ENCODE results near the gene MINK1. TPM values are rescaled to one million over a fixed set of nuclear protein-coding genes. Genes with fewer than 3 reads are reported as not detected.
A peak's percentile ranks its signal among the peaks of the same experiment; 100 is the strongest.

MINK1 gene
- total RNA-seq, 1 donor from 2014 or later: 18.4 TPM

- no peak for DNase-seq
Measured at GRCh38 chr17:4872786-4873185, 39.6 kb downstream of the MINK1 start.

DNA sequence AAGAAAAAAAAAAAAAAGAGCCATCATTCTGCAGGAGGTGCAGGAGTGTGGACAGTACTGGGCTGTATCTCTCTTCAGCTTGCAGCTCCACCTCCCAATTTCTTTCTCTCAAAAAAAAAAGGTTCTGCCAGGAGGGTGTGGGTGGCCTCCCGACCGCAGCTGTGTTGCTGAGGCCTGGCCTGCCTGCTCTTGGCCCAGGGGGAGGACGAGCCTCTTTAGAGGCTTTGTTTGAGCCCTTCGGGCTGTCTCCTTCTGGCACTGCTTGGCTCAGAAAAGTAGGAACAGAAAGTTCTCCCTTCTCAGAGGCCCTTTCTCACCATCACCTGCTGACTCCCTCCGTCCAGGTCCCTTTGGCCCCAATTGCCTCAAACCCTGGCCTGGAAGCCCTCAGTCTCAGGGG lies 43.9 kb downstream of the MINK1 start:
- DNase-seq: peak; percentile 23

DNA sequence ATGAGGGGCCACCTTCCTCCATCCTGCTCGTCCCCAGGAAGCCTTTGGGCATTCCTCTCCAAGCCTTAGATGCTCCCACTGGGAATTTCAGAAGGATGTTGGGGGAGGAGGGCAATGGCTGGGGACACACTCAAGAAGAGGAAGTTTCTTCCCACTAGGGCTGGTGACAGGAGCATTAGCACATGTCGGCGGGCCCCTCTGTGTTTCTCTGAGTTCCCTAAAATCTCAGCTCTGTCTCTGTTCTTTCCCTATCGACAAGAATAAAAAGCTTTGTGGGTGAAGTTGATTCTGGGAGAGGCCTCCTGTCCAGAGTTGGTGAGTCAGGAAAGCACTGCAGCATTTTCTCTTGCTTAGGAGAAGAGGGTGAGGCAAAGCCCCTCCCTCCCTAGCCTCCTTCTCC lies 46.5 kb downstream of the MINK1 start:
- no peak for DNase-seq

- DNase-seq: no peak
Measured at GRCh38 chr17:4880857-4881256, 47.7 kb downstream of the MINK1 start.

- DNase-seq: no peak
Measured at GRCh38 chr17:4881761-4882555, 48.8 kb downstream of the MINK1 start.

- no peak for DNase-seq
Measured at GRCh38 chr17:4884489-4884888, 51.3 kb downstream of the MINK1 start.

GRCh38 chr17:4886830-4887229 lies 53.7 kb downstream of the MINK1 start:
- DNase-seq: no peak

DNA sequence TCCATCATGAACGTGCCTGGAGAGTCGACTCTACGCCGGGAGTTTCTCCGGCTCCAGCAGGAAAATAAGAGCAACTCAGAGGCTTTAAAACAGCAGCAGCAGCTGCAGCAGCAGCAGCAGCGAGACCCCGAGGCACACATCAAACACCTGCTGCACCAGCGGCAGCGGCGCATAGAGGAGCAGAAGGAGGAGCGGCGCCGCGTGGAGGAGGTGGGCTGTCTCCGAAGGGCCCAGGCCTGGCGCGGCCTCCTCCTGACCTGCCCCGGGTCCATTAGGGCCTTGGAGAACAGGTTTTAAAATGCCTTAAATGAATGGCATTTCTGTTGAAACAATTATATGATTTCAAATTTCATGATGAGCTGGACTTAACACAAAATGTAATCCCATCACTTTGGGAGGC lies 54.4 kb downstream of the MINK1 start:
- DNase-seq: no peak

- no peak for DNase-seq
Measured at GRCh38 chr17:4891411-4892410, 58.6 kb downstream of the MINK1 start.

DNA sequence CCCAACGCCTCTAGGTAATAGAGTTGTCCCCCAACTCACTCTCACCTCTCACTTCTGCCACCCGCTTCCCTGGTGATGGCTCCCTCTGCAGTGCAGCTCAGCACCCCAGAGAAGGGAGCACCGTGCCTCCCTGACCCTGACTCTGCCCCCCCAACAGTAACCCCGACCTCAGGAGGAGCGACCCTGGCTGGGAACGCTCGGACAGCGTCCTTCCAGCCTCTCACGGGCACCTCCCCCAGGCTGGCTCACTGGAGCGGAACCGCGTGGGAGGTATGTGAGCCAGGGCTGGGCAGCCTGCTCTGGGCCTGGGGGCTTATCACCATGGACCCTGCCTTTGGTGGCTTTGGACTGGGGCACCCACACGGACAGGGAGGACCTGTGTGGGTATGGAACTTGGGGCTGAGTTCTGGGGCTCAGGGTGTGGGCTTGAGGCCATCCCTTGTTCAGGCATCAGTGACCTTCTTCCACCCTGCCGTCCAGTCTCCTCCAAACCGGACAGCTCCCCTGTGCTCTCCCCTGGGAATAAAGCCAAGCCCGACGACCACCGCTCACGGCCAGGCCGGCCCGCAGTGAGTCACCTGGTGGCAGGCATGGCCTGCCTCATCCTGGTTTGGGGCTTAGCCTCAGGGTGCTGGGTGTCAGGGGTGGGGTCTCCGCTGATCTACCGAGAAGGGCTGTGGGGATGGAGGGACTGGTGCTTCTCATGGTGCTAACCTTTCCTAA lies 59.5 kb downstream of the MINK1 start:
- no peak for DNase-seq

GRCh38 chr17:4893272-4893671 lies 60.1 kb downstream of the MINK1 start:
- DNase-seq: no peak

DNA sequence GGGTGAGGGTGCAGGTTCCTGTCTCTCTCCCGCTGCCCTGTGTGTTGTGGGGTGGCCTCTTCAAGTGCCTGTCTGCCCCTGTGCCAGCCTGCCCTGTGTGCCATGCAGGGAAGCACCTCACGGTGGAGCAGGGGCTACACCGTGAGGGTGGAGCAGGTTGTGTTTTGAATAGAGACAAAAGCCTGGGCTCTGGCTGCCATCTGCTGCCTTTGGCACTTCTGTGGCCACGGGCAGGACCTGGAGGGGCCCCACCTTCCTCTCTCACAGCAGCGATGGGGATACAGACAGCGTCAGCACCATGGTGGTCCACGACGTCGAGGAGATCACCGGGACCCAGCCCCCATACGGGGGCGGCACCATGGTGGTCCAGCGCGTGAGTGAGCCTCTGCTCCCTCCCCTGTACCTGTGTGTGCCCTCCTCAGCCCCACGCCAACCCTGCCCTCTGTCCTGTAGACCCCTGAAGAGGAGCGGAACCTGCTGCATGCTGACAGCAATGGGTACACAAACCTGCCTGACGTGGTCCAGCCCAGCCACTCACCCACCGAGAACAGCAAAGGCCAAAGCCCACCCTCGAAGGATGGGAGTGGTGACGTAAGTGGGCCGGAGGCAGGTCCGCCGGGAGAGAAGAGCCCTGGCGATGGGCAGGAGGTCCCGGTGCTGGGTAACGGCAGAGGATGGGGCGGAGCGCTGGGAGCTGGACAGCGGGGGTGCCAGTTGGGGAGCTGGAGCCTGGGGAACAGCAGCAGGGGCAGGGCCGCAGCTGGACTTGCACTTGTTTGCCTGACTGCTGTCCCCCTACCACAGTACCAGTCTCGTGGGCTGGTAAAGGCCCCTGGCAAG lies 60.8 kb downstream of the MINK1 start:
- no peak for DNase-seq

GRCh38 chr17:4895121-4895520 lies 62.0 kb downstream of the MINK1 start:
- no peak for DNase-seq

GRCh38 chr17:4895657-4896331 lies 62.7 kb downstream of the MINK1 start:
- DNase-seq: no peak

GRCh38 chr17:4896332-4897197 lies 63.4 kb downstream of the MINK1 start:
- DNase-seq: no peak

GRCh38 chr17:4897198-4897687 lies 64.1 kb downstream of the MINK1 start:
- no peak for DNase-seq

DNA sequence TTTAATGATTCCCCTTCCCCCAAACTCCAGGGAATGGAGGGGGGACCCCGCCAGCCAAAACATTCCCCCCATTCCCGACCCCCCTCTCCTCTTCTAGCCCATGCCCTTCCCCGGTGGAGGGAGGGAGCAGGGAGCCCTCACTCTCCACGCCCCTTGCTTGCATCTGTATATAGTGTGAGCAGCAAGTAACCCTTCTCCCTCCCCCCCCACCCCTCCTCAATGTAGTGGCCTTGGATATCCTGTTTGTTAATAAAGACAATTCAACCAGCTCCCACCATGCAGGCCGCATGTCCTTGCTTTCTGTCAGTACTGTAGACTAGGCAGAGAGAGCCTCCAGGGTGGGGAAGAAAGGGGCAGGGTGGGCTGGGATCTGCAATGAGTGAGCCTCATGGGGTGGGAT lies 64.6 kb downstream of the MINK1 start:
- no peak for DNase-seq

DNA sequence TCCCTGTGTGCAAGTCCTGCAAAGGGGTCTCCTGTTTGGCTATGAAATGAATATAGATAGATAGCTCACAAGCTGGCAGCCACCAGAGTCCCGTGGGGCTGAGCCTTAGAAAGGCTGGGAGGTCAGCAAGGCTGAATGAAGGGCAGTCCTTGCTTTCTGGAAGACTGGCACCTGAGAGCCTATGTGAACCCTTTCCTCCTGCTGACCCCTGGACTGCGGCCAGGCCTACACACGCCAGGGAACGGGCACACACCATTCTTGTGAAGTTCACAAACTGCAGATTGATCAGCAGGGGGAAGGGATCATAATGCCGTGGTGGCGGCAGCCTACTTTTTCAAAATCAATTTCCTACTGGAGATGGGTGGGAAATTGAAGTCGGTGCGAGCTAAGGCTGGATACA lies 65.2 kb downstream of the MINK1 start:
- no peak for DNase-seq

GRCh38 chr17:4898927-4899326 lies 65.8 kb downstream of the MINK1 start:
- no peak for DNase-seq

All from occipital lobe (tissue), 2 donors.